Stimulated activated CD8-positive, alpha-beta memory T cell treated with anti-CD3 and anti-CD28 coated beads, Interleukin-2, amount 100 ng/mL, for 48 hours (primary cell): Measurements from ENCODE around the gene OBSCN.
"Not testable (repeated sequence)": the region's sequence is repeated elsewhere in the genome, so short reads cannot be mapped to it uniquely, and the experiment has no call there.

Experiments
- DNase-seq, 2 donors: peaks; one replicate each; pipeline ENCODE4 v3.0.0-alpha.2; 2020; ENCODE audit warnings: low read depth in 2 of 2

OBSCN gene

DNA sequence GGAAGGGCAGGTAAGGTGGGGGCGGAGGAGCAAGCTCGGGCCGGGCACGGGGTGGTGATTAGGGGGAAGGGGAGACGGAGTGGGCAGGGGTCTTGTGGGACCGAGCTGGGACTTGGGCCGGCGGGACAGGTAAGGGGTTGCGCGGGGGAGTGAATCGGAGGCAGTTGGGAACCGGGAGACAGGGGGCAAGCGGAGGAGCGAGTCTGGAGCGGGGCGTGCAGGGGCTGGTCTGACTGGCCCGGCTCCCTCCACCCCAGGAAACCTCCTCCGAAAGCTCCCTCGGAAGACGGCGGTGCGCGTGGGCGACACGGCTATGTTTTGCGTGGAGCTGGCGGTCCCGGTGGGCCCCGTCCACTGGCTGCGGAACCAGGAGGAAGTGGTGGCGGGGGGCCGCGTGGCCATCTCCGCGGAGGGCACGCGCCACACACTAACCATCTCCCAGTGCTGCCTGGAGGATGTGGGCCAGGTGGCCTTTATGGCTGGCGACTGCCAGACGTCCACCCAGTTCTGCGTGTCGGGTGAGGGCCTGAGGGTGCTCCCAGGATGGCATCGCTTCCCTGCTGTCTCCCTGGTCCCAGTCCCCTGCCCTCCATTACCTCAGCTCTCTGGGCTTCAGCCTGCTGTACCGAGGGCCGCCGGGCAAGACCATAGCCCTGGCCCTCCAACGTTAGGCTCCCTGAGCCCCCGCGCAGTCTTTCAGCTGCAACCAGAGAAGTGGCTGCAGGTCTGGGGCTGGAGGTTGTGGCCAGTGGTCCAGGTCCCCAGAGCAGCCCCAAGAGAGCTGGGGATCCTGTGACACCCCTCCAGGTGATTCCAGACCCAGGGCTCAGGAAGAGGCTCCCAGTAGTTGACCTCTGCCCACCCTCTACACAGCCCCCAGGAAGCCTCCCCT is 6.3 kb downstream of the OBSCN start:
- no peak for DNase-seq

DNA sequence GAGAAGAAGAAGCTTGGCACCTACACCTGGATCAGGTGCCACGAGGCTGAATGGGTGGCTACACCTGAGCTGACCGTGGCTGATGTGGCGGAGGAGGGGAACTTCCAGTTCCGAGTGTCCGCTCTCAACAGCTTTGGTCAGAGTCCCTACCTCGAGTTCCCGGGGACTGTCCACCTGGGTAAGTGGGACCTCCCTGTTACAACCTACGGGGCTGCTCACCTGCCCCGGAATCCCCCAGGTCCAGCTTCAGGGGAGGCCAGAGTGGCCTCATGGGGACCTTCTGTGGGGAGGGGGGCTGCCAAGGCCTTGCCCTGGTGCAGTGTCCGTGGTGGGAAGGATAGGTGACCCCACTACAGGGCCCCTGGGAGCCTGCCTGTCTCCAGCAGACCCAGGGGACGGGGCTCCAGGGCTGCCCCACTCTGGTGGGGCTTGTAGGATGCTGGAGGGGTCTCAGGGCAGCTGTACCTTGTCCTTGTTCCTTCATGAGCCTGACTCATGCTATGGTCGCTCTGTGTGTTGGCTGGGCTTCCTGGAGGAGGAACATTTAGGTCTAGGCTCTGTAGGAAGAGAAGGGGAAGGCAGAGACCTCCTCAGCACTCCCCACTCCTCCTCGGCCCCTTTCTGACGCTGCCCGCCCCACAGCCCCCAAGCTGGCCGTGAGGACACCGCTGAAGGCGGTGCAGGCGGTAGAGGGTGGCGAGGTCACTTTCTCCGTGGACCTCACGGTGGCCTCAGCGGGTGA is 7.2 kb downstream of the OBSCN start:
- DNase-seq = no peak

GRCh38 chr1:228215663-228216116 is 7.8 kb downstream of the OBSCN start:
- DNase-seq = no peak

- DNase-seq = no peak
Observed at GRCh38 chr1:228216371-228217320, 8.8 kb downstream of the OBSCN start.

DNA sequence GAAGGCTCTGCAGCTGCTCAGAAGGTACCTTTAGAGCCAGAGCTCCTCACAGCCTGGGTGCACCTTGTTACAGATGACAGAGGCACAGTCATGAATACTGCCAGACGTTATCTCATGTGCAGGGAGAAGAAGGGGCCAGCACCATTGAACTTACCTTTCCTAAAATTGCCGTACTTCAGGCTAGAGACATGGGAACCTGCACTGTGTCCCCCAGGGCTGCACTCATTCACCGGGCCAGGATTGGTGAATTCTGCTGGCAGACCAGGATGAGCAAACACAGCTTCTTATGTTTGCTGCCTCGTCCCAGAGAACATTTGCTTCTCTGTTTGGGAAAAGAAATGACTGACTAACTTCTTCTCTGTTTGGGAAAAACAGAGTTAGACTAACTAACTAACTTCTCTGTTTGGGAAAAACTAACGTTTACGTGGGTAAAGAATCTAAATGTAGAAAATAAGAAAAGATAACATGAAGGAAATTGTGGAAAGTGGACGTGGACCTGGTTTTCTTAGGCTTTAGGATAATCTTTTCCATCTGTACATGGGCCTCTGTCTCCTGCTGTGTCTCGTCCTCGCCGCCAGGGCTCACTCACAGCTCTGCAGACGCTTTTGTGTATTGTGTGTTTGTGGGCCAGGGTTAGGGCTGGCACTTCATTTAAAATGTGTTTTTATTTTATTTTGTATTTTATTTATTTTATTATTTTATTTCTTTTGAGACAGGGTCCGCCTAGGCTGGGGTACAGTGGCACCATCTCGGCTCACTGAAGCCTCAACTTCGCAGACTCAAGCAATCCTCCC is 9.9 kb downstream of the OBSCN start:
- DNase-seq = no peak

DNA sequence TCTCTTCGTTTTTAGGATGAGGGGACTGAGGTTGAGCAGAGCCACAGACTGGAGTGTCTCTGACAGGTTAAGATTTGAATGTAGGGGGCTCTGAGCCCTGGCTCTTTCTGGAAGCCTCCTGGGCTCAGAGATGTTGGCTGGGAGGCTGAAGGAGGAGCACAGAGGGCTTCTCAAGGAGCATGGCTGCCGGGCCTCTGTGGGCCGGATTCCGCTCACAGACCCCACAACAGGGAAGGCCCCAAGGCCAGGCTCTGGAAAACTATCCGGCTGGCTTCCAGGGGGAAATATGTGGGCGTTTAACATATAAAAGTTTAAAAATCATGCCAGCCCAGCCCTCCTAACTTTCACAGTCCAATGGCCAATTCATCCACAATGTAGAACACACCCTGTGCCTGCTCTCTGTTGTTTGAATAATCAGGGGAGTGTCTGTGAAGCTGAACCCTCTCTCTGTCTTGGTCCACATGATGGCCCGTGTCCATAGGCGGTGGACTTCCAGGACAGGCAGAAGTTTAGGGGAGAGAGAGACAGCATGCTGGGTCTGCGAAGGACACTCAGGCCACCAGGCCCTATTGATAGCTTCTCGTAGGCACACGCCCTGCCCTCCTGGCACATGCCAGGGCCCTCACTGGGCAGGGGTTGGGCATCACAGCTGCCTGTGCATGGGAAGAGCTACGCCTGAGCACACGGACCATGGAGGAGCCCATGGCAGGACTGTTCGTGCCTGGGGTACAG is 10.8 kb downstream of the OBSCN start:
- DNase-seq = no peak

DNA sequence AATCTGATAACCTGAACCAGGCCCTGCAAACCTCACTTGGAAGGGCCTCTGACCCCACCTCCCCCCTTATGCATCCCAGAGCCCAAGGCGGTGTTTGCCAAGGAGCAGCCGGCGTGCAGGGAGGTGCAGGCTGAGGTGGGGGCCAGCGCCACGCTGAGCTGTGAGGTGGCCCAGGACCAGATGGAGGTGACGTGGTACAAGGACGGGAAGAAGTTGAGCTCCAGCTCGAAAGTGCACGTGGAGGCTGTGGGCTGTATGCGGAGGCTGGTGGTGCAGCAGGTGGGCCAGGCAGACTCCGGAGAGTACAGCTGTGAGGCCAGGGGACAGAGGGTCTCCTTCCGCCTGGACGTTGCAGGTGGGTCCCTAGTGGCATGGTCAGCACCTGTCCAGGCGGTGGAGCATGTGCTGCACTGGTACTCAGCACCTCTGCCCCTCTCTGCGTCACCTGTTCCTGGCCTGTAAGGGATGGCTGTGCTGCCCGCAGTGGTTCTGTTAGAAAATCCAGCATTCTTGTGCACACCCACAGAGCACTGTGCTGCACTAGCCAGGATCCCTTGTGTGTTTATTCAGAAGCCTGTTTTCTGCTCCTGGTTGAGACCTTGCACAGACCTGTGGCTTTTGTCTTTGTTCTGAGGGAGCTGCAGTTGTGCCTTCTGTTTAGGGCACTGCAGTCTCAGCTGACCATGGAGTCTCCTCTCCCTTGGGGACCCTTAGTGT is 11.6 kb downstream of the OBSCN start:
- no peak for DNase-seq

DNA sequence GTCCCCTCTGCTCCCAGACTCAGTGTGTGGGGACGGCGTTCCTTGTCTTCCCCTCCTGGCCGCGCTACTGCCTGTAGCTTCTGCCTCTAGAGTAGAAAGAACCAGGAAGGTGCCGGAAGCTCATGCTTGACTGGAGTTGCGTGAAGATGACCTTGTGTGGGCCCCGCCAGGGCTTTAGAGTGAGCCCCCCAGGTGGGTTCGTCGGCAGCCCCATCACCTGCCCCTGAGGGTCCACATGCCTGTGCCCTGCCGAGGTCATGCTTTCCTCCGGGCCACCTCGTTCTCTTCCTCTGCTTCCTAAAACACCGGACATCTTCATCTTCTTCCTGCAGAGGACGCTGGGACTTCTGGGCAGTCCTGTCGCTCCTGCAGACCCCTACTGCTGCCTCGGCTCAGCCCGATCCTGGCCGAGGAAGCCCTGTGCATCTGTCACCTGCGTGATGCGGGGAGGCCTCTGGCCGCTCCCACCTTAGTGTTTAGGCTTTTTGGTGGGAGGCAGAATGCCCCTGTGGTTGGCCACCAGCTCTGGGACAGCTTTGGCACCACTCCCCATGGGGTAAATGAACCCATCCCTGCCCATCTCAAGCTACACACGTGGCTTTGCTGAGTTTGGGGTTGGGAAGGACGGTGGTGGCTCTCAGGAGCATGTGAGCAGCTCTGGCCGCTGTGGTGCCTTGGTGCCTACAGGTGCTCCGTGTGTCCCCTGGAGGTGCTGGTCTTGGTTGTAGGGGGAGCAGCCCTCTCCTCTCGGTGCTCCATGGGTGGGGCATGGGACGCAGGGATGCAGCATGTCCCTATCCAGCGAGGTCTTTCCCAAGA is 12.3 kb downstream of the OBSCN start:
- DNase-seq = no peak

GRCh38 chr1:228221097-228221496 is 13.3 kb downstream of the OBSCN start:
- not testable (repeated sequence) for DNase-seq

GRCh38 chr1:228222548-228222947 is 14.7 kb downstream of the OBSCN start:
- DNase-seq = no peak

GRCh38 chr1:228224198-228225164 is 16.6 kb downstream of the OBSCN start:
- DNase-seq = no peak

- no peak for DNase-seq
Observed at GRCh38 chr1:228225165-228225710, 17.4 kb downstream of the OBSCN start.

- no peak for DNase-seq
Observed at GRCh38 chr1:228225740-228226139, 17.9 kb downstream of the OBSCN start.

DNA sequence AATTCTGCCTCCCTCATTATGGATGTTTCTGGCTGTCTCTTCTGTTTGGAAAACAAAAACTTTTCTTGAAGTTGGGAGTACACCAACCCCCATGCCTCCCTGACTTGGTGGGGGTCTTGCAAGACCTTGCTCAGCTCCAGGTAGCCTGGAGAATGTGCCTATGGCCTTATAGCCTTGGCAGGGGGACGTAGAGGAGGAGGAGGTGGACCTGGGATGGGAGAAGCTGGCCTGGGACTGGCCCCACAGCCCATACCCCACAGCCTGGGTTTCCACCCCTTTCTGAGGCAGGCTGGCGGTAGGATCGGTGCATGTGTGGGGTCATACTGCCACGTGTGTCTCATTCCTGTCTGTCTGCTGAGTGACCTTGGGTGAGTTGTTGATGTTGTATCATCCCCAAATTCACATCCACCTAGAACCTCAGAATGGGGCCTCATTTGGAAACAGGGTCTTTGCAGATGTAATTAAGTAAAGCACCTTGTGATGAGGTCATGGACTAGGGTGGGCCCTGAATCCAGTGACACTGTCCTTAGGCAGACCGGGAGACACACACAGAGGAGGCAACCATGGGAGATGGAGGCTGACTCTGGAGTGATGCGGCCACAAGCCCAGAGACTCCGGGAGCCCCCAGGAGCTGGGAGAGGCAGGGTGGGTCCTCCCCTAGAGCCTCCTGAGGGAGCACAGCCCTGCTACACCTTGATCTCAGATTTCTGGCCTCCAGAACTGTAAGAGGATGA is 18.5 kb downstream of the OBSCN start:
- no peak for DNase-seq

DNA sequence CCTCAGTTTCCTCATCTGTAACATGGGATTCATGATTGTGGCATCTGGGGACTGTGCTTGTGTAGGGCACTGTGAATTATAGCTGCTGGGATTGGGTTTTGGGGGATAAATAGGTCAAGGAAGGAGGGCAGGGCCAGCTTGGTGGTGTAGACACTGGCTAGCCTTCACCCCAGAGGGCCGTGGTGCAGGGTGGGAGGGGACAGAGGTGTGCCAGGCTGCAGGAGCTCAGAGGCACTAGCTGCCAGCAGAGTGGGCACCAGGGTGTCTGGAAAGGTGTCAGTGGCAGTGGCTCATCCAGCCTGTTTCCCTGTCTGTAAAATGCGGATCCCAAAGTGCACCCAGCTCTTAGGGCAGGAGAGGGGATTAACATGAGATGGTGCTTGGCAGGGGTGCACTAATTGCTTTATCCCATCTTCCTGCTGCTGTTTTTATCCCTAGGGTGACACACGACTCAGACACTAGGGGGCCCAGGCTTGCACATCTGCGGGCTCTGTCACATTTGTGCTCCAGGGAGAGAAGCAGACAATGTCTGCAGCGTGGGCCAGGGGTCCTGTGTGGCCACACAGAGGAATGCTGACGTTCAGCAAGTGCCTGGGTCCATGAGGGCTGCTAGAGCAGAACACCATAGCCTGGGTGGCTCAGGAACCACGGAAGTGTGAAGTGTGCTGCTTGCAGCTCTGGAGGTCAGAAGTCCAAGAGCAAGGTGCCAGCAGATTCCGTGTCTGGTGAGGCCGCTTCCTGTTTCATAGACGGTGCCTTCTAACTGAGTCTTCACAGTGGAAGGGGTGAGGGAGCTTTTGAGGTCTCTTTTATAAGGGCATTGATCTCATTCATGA is 19.3 kb downstream of the OBSCN start:
- DNase-seq = no peak

GRCh38 chr1:228228147-228228546 is 20.3 kb downstream of the OBSCN start:
- DNase-seq = not testable (repeated sequence)
